Lung (tissue), 12 donors: ENCODE measurements around the gene DIPK1B. TPM values are rescaled to one million over a fixed set of nuclear protein-coding genes. Genes with fewer than 3 reads are reported as not detected.

Source experiments
- ATAC-seq: fragments of 200-7000 bp; cut with Tn5 transposase; one replicate; pipeline ENCODE4 v1.9.1; 2020; ENCODE audit warnings: moderate number of reproducible peaks; ENCODE audit not compliant: insufficient read depth, low FRiP score
- DNase-seq, 3 donors: peaks; one replicate each; pipeline ENCODE4 v3.0.0-alpha.2; 2013 to 2017
- H3K27ac ChIP-seq, 2 donors: one replicate each; pipeline ENCODE4 v1.5.1; 2013; ENCODE audit warnings: mild to moderate bottlenecking in 2 of 2, moderate library complexity in 2 of 2, control low read depth in 1 of 2, inconsistent platforms in 1 of 2, low read depth in 1 of 2, low read length in 1 of 2
- H3K27me3 ChIP-seq, 3 donors: one replicate each; pipeline ENCODE4 v1.5.1; 2013; ENCODE audit warnings: low read length in 2 of 3; ENCODE audit not compliant: control insufficient read depth in 3 of 3, insufficient read depth in 3 of 3
- H3K36me3 ChIP-seq, 4 donors: one replicate each; pipeline ENCODE4 v1.5.1; 2013; ENCODE audit warnings: low read length in 4 of 4, mild to moderate bottlenecking in 1 of 4, moderate library complexity in 1 of 4; ENCODE audit not compliant: control insufficient read depth in 4 of 4, insufficient read depth in 4 of 4
- H3K4me1 ChIP-seq, 5 donors: one replicate each; pipeline ENCODE4 v1.5.1; 2013; ENCODE audit warnings: low read length in 5 of 5, mild to moderate bottlenecking in 2 of 5, moderate library complexity in 1 of 5; ENCODE audit not compliant: control insufficient read depth in 5 of 5, insufficient read depth in 5 of 5
- H3K4me3 ChIP-seq: one replicate; pipeline ENCODE4 v1.5.1; 2013; ENCODE audit warnings: mild to moderate bottlenecking, control low read depth, moderate library complexity
- H3K9ac ChIP-seq, 2 donors: one replicate each; pipeline ENCODE4 v1.5.1; 2013; ENCODE audit warnings: low read length in 2 of 2, control low read depth in 1 of 2; ENCODE audit not compliant: insufficient read depth in 1 of 2
- H3K9me3 ChIP-seq, 4 donors: one replicate each; pipeline ENCODE4 v1.5.1; 2013; ENCODE audit warnings: low read length in 3 of 4, mild to moderate bottlenecking in 1 of 4, moderate library complexity in 1 of 4; ENCODE audit not compliant: control insufficient read depth in 4 of 4, insufficient read depth in 3 of 4
- CTCF ChIP-seq: IDR thresholded peaks from 2 replicates; pipeline ENCODE4 v1.5.1; 2012; ENCODE audit warnings: mild to moderate bottlenecking; ENCODE audit errors: control extremely low read depth, extremely low read depth
- WGBS, 2 donors: extraction: QIAGEN DNeasy Blood & Tissue Kit; methylation state at CpG; one replicate each; pipeline ENCODE4 v1.1.7; 2013; 5-methylcytosine and 5-hydroxymethylcytosine counted together
- polyA plus RNA-seq, 2 donors: library from polyadenylated mRNA; stranded (reverse); fragments of 200-250 nt; gene quantifications; one replicate each; pipeline ENCODE4 v1.2.1, GENCODE V29; 2013
- total RNA-seq, 2 donors: library from RNA; depleted of rRNA in 1 of 2; stranded (reverse); fragments of >200 nt in 1 of 2; gene quantifications; one replicate each; pipeline ENCODE4 v1.2.1, GENCODE V29; 2014 to 2021
- donor health status: control.
- donor health status: control.
- donor health status: Bipolar disorder and iron deficiency.
- donor health status: healthy.
- donor health status: DM: yes; HTN: yes; CAD: no.

The DIPK1B gene
- total and polyA plus RNA-seq, 4 donors = 12.5 to 26.7 (median 13.9) TPM

DNA sequence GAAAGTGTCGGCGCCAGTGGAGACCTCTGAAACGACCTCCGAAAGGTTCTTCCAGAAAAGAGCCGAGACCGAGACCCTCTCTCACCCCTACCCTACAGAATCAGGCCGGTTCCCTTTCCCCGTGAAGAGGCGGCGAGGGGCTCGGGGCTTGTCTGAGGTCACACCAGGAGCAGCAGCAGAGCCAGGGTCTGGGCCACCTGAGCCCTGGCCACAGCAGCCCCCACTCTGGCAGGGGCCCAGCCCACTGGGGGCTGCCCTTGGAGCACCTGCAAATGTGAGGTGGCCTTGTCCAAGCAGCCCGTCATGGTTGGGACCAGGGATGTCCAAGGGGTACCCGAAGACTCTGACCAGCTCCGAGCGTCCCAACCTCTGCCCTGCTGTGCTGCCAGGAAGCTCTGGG is 34.3 kb upstream of the DIPK1B start:
- DNase-seq (no peak), ATAC-seq (no peak)
- Histone ChIP-seq H3K9me3 (no peaks in the 10 kb centered on the region), H3K9ac (no peak overlapping the region), H3K4me1 (peaks cover 0 to 9% (median 0%) of the 10 kb centered on the region in 5 donors), H3K27ac (peak overlapping the region in 1 of 2 donors; percentile 52), H3K36me3 (peaks cover 0 to 27% (median 0%) of the 10 kb centered on the region in 4 donors), H3K4me3 (no peak overlapping the region), H3K27me3 (no peaks in the 10 kb centered on the region)
- TF ChIP-seq CTCF = no peak
- 75 to 87% methylated on average over 15 of the region's 15 CpGs for WGBS, 2 donors

DNA sequence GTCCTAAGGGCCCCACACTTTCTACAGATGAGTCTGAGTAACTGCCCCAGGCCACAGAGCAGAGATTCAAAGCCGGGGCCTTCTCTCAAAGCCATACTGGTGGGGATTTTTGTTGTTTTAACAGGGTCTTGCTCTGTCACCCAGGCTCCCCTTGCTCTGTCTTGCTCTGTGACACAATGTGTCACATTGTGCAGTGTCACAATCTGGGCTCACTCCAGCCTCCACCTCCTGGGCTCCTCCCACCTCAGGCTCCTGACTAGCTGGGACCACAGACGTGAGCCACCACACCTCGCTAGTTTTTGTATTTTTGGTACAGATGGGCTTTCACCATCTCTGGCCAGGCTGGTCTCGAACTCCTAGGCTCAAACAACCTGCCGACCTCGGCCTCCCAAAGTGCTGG is 33.7 kb upstream of the DIPK1B start:
- no peak for DNase-seq
- H3K36me3 ChIP-seq = peaks cover 0 to 22% (median 0%) of the 10 kb centered on the region in 4 donors
- no peak for ATAC-seq
- TF ChIP-seq CTCF = no peak
- no peaks in the 10 kb centered on the region for H3K9me3 ChIP-seq
- peaks cover 0 to 9% (median 0%) of the 10 kb centered on the region in 5 donors for H3K4me1 ChIP-seq
- WGBS, 2 donors = 67 to 71% methylated on average over 6 of the region's 6 CpGs
- no peak overlapping the region for H3K4me3 ChIP-seq
- no peak overlapping the region for H3K9ac ChIP-seq
- H3K27ac ChIP-seq = peak overlapping the region in 1 of 2 donors; percentile 52
- H3K27me3 ChIP-seq = no peaks in the 10 kb centered on the region

- H3K9me3 ChIP-seq = no peaks in the 10 kb centered on the region
- 13 to 31% methylated on average over 22 of the region's 22 CpGs for WGBS, 2 donors
- no peak for ATAC-seq
- H3K4me3 ChIP-seq = no peak overlapping the region
- peaks cover 0 to 9% (median 0%) of the 10 kb centered on the region in 5 donors for H3K4me1 ChIP-seq
- H3K36me3 ChIP-seq = peaks cover 0 to 16% (median 0%) of the 10 kb centered on the region in 4 donors
- DNase-seq = peak in 2 of 3 donors; percentile 40 to 57
- H3K9ac ChIP-seq = no peak overlapping the region
- H3K27me3 ChIP-seq = no peaks in the 10 kb centered on the region
- TF ChIP-seq CTCF = no peak
- peak overlapping the region in 1 of 2 donors; percentile 54 for H3K27ac ChIP-seq
These were observed 32.9 kb upstream of the DIPK1B start for GRCh38 chr9:136679431-136679941.

- Histone ChIP-seq H3K27ac (no peak overlapping the region), H3K4me1 (peaks cover 0 to 19% (median 9%) of the 10 kb centered on the region in 5 donors), H3K9ac (no peak overlapping the region), H3K36me3 (peaks cover 0 to 14% (median 0%) of the 10 kb centered on the region in 4 donors), H3K27me3 (no peaks in the 10 kb centered on the region), H3K9me3 (no peaks in the 10 kb centered on the region), H3K4me3 (no peak overlapping the region)
- WGBS, 2 donors = 93 to 95% methylated on average over 17 of the region's 17 CpGs
- no peak for TF ChIP-seq CTCF
- DNase-seq (no peak), ATAC-seq (no peak)
These were observed 31.3 kb upstream of the DIPK1B start for GRCh38 chr9:136681029-136681428.
